Effector memory CD8-positive, alpha-beta T cell (primary cell): ENCODE measurements around the gene TEPSIN.
A peak's percentile ranks its signal among the peaks of the same experiment; 100 is the strongest.

Source experiments
- ATAC-seq: fragments of 150-1000 bp; cut with Tn5 transposase; replicated peaks from 2 replicates; pipeline ENCODE4 v1.10.0; 2021; ENCODE audit warnings: mild to moderate bottlenecking, moderate library complexity
- DNase-seq, 3 experiments: peaks; one replicate each; pipeline ENCODE4 v3.0.0; 2021
- H3K27ac Mint-ChIP-seq, 2 donors: one replicate each; pipeline ENCODE4 v1.8.0; 2022; ENCODE audit warnings: mild to moderate bottlenecking in 2 of 2, mixed read lengths in 2 of 2, moderate library complexity in 2 of 2
- H3K27me3 Mint-ChIP-seq, 2 donors: one replicate each; pipeline ENCODE4 v1.8.0; 2022; ENCODE audit warnings: mixed read lengths in 2 of 2
- H3K36me3 Mint-ChIP-seq: one replicate; pipeline ENCODE4 v1.8.0; 2022; ENCODE audit warnings: mild to moderate bottlenecking, moderate library complexity, mixed read lengths; ENCODE audit not compliant: insufficient read depth
- H3K4me1 Mint-ChIP-seq, 2 donors: one replicate each; pipeline ENCODE4 v1.8.0; 2022; ENCODE audit warnings: low read depth in 2 of 2, mixed read lengths in 2 of 2
- H3K4me3 Mint-ChIP-seq, 2 donors: one replicate each; pipeline ENCODE4 v1.8.0; 2022; ENCODE audit warnings: mild to moderate bottlenecking in 2 of 2, mixed read lengths in 2 of 2, moderate library complexity in 2 of 2
- H3K9me3 Mint-ChIP-seq, 2 donors: one replicate each; pipeline ENCODE4 v1.8.0; 2022; ENCODE audit warnings: mixed read lengths in 2 of 2

TEPSIN gene

GRCh38 chr17:81208651-81209050, 30.2 kb downstream of the TEPSIN start:
- no peaks in the 10 kb centered on the region for H3K27me3 Mint-ChIP-seq
- DNase-seq (no peak), ATAC-seq (no peak)
- peaks cover 0 to 4% of the 10 kb centered on the region in 2 donors for H3K4me1 Mint-ChIP-seq
- H3K9me3 Mint-ChIP-seq = no peaks in the 10 kb centered on the region
- no peak overlapping the region for H3K27ac Mint-ChIP-seq
- peaks cover 3% of the 10 kb centered on the region for H3K36me3 Mint-ChIP-seq
- H3K4me3 Mint-ChIP-seq = no peak overlapping the region

- H3K36me3 Mint-ChIP-seq = peaks cover 3% of the 10 kb centered on the region
- peak overlapping the region in 1 of 2 donors; percentile 15 for H3K27ac Mint-ChIP-seq
- no peak for DNase-seq
- ATAC-seq = no peak
- peaks cover 0 to 4% of the 10 kb centered on the region in 2 donors for H3K4me1 Mint-ChIP-seq
- no peaks in the 10 kb centered on the region for H3K9me3 Mint-ChIP-seq
- no peak overlapping the region for H3K4me3 Mint-ChIP-seq
- H3K27me3 Mint-ChIP-seq = no peaks in the 10 kb centered on the region
Observed at GRCh38 chr17:81207610-81208581, 31.0 kb downstream of the TEPSIN start.

GRCh38 chr17:81206657-81207056, 32.2 kb downstream of the TEPSIN start:
- Mint-ChIP-seq H3K27ac (peak overlapping the region in 1 of 2 donors; percentile 55), H3K4me3 (no peak overlapping the region), H3K9me3 (no peaks in the 10 kb centered on the region), H3K27me3 (no peaks in the 10 kb centered on the region), H3K4me1 (peaks cover 0 to 4% of the 10 kb centered on the region in 2 donors), H3K36me3 (peaks cover 3% of the 10 kb centered on the region)
- DNase-seq = no peak
- no peak for ATAC-seq

GRCh38 chr17:81206166-81206565, 32.7 kb downstream of the TEPSIN start:
- H3K4me1 Mint-ChIP-seq = peaks cover 0 to 4% of the 10 kb centered on the region in 2 donors
- H3K9me3 Mint-ChIP-seq = no peaks in the 10 kb centered on the region
- peaks cover 3% of the 10 kb centered on the region for H3K36me3 Mint-ChIP-seq
- ATAC-seq (no peak), DNase-seq (no peak)
- H3K27me3 Mint-ChIP-seq = no peaks in the 10 kb centered on the region
- H3K27ac Mint-ChIP-seq = peak overlapping the region in 1 of 2 donors; percentile 55
- no peak overlapping the region for H3K4me3 Mint-ChIP-seq

- Mint-ChIP-seq H3K9me3 (no peaks in the 10 kb centered on the region), H3K36me3 (peaks cover 3% of the 10 kb centered on the region), H3K27ac (no peak overlapping the region), H3K27me3 (no peaks in the 10 kb centered on the region), H3K4me1 (peaks cover 0 to 4% of the 10 kb centered on the region in 2 donors), H3K4me3 (no peak overlapping the region)
- no peak for DNase-seq
- ATAC-seq = no peak
Observed at GRCh38 chr17:81204578-81204977, 34.3 kb downstream of the TEPSIN start.

- Mint-ChIP-seq H3K27me3 (no peaks in the 10 kb centered on the region), H3K36me3 (peaks cover 3% of the 10 kb centered on the region), H3K4me1 (peaks cover 0 to 4% of the 10 kb centered on the region in 2 donors), H3K4me3 (no peak overlapping the region), H3K9me3 (no peaks in the 10 kb centered on the region), H3K27ac (no peak overlapping the region)
- ATAC-seq (no peak), DNase-seq (no peak)
Observed at GRCh38 chr17:81203136-81203535, 35.7 kb downstream of the TEPSIN start.

GRCh38 chr17:81202318-81202717, 36.5 kb downstream of the TEPSIN start:
- Mint-ChIP-seq H3K4me1 (no peaks in the 10 kb centered on the region), H3K36me3 (peaks cover 3% of the 10 kb centered on the region), H3K27me3 (no peaks in the 10 kb centered on the region), H3K9me3 (no peaks in the 10 kb centered on the region), H3K4me3 (no peak overlapping the region), H3K27ac (no peak overlapping the region)
- ATAC-seq (no peak), DNase-seq (no peak)

GRCh38 chr17:81200695-81201580, 37.9 kb downstream of the TEPSIN start:
- Mint-ChIP-seq H3K36me3 (peaks cover 3% of the 10 kb centered on the region), H3K4me3 (no peak overlapping the region), H3K27me3 (no peaks in the 10 kb centered on the region), H3K9me3 (no peaks in the 10 kb centered on the region), H3K4me1 (no peaks in the 10 kb centered on the region), H3K27ac (no peak overlapping the region)
- no peak for DNase-seq
- ATAC-seq = peak; percentile 53

- Mint-ChIP-seq H3K27ac (no peak overlapping the region), H3K36me3 (no peaks in the 10 kb centered on the region), H3K27me3 (no peaks in the 10 kb centered on the region), H3K9me3 (no peaks in the 10 kb centered on the region), H3K4me1 (no peaks in the 10 kb centered on the region), H3K4me3 (no peak overlapping the region)
- ATAC-seq (no peak), DNase-seq (no peak)
Observed at GRCh38 chr17:81200201-81200600, 38.7 kb downstream of the TEPSIN start.

GRCh38 chr17:81199482-81199830, 39.4 kb downstream of the TEPSIN start:
- Mint-ChIP-seq H3K36me3 (no peaks in the 10 kb centered on the region), H3K4me3 (no peak overlapping the region), H3K27me3 (no peaks in the 10 kb centered on the region), H3K4me1 (no peaks in the 10 kb centered on the region), H3K27ac (no peak overlapping the region), H3K9me3 (no peaks in the 10 kb centered on the region)
- DNase-seq (no peak), ATAC-seq (no peak)

GRCh38 chr17:81198826-81199481, 39.9 kb downstream of the TEPSIN start:
- Mint-ChIP-seq H3K36me3 (peaks cover 4% of the 10 kb centered on the region), H3K4me1 (no peaks in the 10 kb centered on the region), H3K27me3 (no peaks in the 10 kb centered on the region), H3K4me3 (no peak overlapping the region), H3K27ac (no peak overlapping the region), H3K9me3 (no peaks in the 10 kb centered on the region)
- ATAC-seq = no peak
- DNase-seq = no peak

GRCh38 chr17:81197831-81198490, 40.9 kb downstream of the TEPSIN start:
- H3K27me3 Mint-ChIP-seq = no peaks in the 10 kb centered on the region

GRCh38 chr17:81197409-81197795, 41.5 kb downstream of the TEPSIN start:
- Mint-ChIP-seq H3K4me3 (no peak overlapping the region), H3K4me1 (no peaks in the 10 kb centered on the region), H3K9me3 (no peaks in the 10 kb centered on the region), H3K36me3 (peaks cover 5% of the 10 kb centered on the region), H3K27me3 (no peaks in the 10 kb centered on the region), H3K27ac (no peak overlapping the region)
- no peak for ATAC-seq
- no peak for DNase-seq

More at GRCh38 chr17:81197831-81198490, 40.9 kb downstream of the TEPSIN start:
- peaks cover 5% of the 10 kb centered on the region for H3K36me3 Mint-ChIP-seq
- H3K27ac Mint-ChIP-seq = no peak overlapping the region
- ATAC-seq (no peak), DNase-seq (no peak)
- no peaks in the 10 kb centered on the region for H3K9me3 Mint-ChIP-seq
- no peak overlapping the region for H3K4me3 Mint-ChIP-seq
- no peaks in the 10 kb centered on the region for H3K4me1 Mint-ChIP-seq
